Fibroblast of mammary gland (primary cell): ENCODE measurements around the gene PRKAR1A.
A peak's percentile ranks its signal among the peaks of the same experiment; 100 is the strongest.

ENCODE experiments used
- DNase-seq: peaks from one replicate; pipeline ENCODE4 v3.0.0-alpha.2; 2010; ENCODE audit warnings: low read depth
- H3K4me3 ChIP-seq: 2 replicates; pipeline ENCODE4 v1.5.1; 2011; ENCODE audit warnings: low read depth, mild to moderate bottlenecking, low read length, moderate library complexity; ENCODE audit not compliant: control insufficient read depth
- CTCF ChIP-seq: conservative IDR thresholded peaks from 2 replicates; pipeline ENCODE4 v1.5.1; 2011; ENCODE audit warnings: low read depth, low read length, inconsistent platforms; ENCODE audit not compliant: control insufficient read depth, insufficient read depth

Gene PRKAR1A

GRCh38 chr17:68568581-68568980 is 56.4 kb downstream of the PRKAR1A start:
- DNase-seq = no peak
- no peak overlapping the region for H3K4me3 ChIP-seq
- no peak for TF ChIP-seq CTCF

- DNase-seq = no peak
Measured at GRCh38 chr17:68569346-68569745, 57.1 kb downstream of the PRKAR1A start.

GRCh38 chr17:68570526-68570925 is 58.3 kb downstream of the PRKAR1A start:
- no peak overlapping the region for H3K4me3 ChIP-seq
- no peak for TF ChIP-seq CTCF
- DNase-seq = no peak

More at GRCh38 chr17:68569346-68569745, 57.1 kb downstream of the PRKAR1A start:
- TF ChIP-seq CTCF = no peak
- H3K4me3 ChIP-seq = no peak overlapping the region

GRCh38 chr17:68572138-68572842 is 60.1 kb downstream of the PRKAR1A start:
- peak; percentile 57 for DNase-seq
- no peak for TF ChIP-seq CTCF
- H3K4me3 ChIP-seq = no peak overlapping the region

- no peak for TF ChIP-seq CTCF
- no peak overlapping the region for H3K4me3 ChIP-seq
- no peak for DNase-seq
Measured at GRCh38 chr17:68573338-68573737, 61.1 kb downstream of the PRKAR1A start.

GRCh38 chr17:68576137-68576536 is 63.9 kb downstream of the PRKAR1A start:
- H3K4me3 ChIP-seq = no peak overlapping the region
- no peak for DNase-seq
- no peak for TF ChIP-seq CTCF
